GM20000 (cell line): Measurements from ENCODE around the gene CEMIP2.

Source experiments
- DNase-seq: peaks from one replicate; pipeline ENCODE4 v3.0.0; 2012; ENCODE audit warnings: low spot score
- TF ChIP-seq, protein P1 (sequence below): IDR thresholded peaks from 2 replicates; pipeline ENCODE4 v1.5.1; 2012; ENCODE audit warnings: mild to moderate bottlenecking, control low read depth; ENCODE audit errors: extremely low read depth, missing control alignments

The CEMIP2 gene

DNA sequence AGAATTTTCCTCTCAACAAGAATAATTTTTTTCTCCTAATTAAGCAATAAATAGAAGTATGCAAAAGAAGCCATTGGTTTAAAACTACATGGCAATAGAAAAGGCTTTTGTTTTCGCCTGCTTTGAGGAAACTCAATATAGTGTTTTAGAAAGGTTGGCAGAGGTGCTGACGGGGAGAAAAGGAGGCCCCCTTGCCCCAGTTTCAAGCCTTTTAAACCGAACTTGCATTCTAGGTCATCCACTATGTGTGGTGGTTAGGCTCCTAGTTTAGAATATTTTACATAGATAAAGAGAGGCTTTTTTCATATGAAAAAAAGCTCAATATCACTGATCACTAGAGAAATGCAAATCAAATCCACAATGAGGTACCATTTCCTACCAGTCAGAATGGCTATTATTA lies 33.5 kb upstream of the CEMIP2 start:
- TF ChIP-seq, protein P1, sequence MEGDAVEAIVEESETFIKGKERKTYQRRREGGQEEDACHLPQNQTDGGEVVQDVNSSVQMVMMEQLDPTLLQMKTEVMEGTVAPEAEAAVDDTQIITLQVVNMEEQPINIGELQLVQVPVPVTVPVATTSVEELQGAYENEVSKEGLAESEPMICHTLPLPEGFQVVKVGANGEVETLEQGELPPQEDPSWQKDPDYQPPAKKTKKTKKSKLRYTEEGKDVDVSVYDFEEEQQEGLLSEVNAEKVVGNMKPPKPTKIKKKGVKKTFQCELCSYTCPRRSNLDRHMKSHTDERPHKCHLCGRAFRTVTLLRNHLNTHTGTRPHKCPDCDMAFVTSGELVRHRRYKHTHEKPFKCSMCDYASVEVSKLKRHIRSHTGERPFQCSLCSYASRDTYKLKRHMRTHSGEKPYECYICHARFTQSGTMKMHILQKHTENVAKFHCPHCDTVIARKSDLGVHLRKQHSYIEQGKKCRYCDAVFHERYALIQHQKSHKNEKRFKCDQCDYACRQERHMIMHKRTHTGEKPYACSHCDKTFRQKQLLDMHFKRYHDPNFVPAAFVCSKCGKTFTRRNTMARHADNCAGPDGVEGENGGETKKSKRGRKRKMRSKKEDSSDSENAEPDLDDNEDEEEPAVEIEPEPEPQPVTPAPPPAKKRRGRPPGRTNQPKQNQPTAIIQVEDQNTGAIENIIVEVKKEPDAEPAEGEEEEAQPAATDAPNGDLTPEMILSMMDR = no peak
- no peak for DNase-seq

DNA sequence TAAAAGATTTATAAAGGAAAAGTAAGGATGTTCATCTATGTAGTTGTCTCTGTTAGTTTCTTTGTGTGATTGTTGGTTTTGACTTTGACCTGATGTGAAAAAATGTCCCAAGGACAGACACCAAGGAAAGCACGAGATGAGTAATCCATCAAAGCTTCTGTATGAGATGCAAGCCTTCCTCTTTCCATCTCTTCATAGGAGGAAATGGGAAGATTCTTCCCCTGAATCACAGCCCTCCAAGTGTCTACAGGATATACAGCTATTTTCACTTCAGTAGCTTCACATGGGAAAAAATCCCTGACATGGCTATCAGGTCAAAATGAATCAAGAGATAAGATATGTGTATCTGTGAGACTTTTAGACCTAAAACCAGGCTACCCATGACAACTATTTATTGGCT lies 29.0 kb upstream of the CEMIP2 start:
- TF ChIP-seq, protein P1 = no peak
- no peak for DNase-seq

DNA sequence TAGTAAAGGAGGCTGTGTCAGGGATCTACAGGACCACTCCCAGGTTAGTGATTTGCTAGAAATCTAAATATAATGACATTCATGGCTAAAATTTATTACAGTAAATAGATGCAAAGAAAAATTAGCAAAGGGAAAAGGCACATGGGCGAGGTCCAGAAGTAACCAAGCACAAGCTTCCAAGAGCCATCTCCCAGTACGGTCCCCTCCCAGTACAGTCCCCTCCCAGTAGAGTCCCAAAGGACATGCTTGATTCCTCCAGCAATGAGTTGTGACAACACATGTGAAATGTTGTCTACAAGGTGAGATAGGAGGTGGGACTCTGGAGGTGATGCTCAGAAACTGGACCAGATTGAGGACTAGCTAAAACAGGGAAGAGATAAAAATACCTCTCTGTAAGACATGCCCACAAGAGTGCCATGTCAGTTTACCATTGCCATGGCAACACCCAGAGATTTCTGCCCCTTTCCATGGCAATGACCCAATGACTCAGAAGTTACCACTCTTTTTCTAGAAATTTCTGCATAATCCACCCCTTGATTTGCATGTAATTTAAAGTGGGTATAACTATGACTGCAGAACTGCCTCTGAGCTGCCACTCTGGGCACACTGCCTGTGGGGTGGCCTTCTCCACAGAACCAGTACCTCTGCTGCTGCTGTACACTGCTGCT lies 27.9 kb upstream of the CEMIP2 start:
- TF ChIP-seq, protein P1 = no peak
- no peak for DNase-seq

DNA sequence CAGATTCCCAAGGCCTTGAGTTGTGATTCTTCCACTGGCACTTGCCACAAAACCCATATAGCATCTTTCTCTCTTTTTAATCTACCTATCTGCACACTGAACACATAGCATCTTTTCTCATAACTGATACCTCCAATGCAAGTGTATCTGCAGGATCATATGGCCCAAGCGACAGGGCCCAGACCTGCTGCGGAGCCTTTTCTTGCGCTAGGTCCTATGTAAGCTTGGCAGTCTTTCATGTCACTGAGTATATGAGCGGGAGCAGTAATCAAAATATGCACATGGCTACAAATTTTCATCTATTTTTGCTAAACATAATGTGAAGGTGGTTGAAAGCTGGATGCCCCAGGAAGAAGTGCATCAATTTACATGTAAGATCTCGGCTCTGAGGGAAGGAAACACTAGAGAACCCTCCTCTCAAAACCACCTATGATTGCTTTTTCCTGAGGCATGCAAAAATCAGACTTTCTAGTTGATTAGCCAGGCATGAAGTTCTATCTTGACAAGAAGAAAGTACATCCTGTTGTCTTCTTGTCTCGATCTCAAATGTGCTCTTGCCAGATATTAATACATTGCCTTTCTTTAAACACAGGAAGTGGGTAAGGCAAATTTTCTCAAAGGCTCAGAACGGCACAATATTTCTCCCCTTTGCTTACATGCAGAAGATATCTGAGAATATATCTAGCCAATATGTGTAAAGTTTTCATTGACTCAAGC lies 26.9 kb upstream of the CEMIP2 start:
- TF ChIP-seq, protein P1 = no peak
- DNase-seq = peak; percentile 49

DNA sequence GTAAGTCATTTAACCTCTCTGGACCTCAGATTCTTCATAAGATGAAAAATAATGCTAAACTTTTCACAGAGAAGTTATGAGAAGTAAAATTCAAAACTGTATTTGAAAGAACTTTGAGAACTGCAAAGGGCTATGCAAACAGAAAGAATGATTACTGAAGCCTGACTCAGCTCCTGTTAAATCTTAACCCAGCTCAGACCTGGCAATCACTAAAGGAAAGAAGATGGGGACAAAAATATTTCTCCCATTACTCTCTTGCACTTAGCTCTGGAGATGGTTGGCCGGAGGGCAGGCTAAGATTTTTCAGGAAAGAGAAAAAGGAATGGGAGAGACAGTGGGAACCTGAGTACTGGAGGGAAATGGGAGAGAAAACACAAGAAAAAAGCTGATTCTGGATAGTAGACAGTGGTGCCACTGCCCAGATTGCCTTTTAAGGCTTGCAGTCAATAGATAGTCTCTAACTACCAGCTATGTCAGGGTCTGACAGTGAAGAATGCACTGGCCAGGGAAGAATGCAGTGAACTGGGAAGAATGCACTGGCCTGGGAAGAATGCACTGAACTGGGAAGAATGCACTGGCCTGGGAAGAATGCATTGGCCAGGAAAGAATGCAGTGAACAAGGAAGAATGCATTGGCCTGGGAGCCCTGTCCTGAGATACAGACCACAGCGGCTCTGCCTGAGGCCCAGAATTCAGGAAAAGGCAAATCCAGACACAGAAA lies 25.2 kb upstream of the CEMIP2 start:
- no peak for DNase-seq

DNA sequence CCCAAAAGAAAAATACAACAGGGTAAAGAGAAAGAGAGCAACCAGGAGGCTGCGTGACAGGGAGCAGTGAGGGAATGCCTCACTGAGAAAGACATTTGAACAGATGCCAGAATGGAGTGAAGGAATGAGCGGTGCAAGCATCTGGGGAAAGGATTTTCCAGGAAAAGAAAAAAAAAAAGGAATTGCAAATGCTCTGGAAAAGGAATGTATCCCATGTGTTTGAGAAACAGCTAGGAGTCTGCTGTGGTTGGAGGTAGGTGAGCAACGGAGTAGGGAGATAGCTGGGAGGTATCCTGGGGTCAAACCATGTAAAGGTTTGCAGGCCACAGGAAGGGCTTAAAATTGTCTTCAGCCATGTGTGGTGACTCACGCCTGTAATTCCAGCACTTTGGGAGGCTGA lies 23.6 kb upstream of the CEMIP2 start:
- no peak for DNase-seq
- TF ChIP-seq, protein P1 = no peak

More for the DNA sequence above, 25.2 kb upstream of the CEMIP2 start:
- TF ChIP-seq, protein P1 = no peak

DNA sequence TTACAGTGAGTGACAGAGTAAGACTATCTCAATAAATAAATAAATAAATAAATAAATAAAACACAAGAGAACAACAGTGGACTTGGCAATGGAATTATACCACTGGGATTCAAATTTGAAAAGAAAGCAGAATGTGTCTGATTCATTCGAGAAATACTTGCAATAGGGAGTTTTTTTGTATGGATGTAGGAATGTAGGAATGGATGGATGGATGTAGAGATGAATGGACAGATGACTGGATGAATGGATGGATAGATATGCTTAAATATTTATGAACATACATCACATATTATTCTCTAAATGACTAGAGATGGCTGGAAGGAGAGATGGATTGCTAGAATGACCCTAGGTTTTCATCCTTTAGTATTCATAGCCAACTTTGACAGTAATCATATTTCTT lies 22.0 kb upstream of the CEMIP2 start:
- DNase-seq = no peak
- TF ChIP-seq, protein P1 = no peak
